ENCODE results near the gene HMX1.

DNA sequence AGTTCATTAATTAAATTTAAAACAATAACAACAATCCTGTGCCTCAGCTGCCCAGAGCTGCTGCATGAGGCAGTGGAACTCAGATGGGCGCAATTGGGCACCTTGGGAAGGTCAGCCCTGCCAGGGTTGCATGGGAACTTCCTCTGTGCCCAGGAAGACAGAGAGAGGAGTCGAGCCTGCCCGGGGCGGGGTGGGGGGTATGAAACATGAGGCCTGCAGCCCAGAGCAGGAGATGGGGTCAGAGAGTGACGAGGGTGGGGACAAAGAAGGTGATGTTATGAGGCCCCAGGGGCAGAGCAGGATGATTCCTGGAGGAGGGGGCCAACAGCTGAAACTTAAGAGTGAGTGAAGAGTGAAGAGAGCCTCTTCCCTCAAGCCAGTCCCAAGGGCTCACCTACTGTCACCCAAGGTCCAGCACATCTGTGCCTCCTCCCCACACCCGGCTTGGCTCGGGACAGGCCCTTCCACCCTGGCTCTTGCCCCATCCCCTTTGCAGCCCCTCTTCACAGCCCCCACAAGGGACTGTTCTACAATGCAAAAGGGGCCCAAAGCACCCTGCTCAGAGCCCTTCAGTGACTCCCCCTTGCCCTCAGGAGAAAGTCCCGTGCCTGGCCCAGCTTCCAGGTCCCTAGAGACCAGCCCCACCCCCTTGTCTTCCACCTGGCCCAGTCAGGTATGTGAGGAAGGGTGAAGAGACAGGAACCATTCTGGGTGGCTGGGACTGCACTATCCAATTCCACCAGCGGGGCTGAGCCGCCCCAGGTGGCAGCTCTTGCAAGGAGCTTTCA lies 31.4 kb downstream of the HMX1 start:
- TF ChIP-seq POLR2AphosphoS5 (IDR thresholded peaks at IDR 0.05; ENCODE audit: low read depth) (no peak), REST (IDR thresholded peaks at IDR 0.05; ENCODE audit: insufficient replicate concordance, low read depth) (no peak), GABPA (IDR thresholded peaks at IDR 0.05; ENCODE audit: low read depth) (no peak)
- TF ChIP-seq, protein P1, sequence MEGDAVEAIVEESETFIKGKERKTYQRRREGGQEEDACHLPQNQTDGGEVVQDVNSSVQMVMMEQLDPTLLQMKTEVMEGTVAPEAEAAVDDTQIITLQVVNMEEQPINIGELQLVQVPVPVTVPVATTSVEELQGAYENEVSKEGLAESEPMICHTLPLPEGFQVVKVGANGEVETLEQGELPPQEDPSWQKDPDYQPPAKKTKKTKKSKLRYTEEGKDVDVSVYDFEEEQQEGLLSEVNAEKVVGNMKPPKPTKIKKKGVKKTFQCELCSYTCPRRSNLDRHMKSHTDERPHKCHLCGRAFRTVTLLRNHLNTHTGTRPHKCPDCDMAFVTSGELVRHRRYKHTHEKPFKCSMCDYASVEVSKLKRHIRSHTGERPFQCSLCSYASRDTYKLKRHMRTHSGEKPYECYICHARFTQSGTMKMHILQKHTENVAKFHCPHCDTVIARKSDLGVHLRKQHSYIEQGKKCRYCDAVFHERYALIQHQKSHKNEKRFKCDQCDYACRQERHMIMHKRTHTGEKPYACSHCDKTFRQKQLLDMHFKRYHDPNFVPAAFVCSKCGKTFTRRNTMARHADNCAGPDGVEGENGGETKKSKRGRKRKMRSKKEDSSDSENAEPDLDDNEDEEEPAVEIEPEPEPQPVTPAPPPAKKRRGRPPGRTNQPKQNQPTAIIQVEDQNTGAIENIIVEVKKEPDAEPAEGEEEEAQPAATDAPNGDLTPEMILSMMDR (IDR thresholded peaks at IDR 0.05; ENCODE audit: insufficient read depth, low read length), result no peak
